HT-29 (cell line): ENCODE data around the gene KLHL2. TPM values are rescaled to one million over a fixed set of nuclear protein-coding genes. Genes with fewer than 3 reads are reported as not detected.

ENCODE experiments used
- DNase-seq: peaks from one replicate; pipeline ENCODE4 v3.0.0-alpha.2; 2015; ENCODE audit warnings: low spot score
- total RNA-seq: library from RNA; depleted of rRNA; stranded (reverse); fragments of >200 nt; shearing (Covaris generic); gene quantifications from 2 replicates; pipeline ENCODE4 v1.2.3, GENCODE V29; 2014

Gene KLHL2
- total RNA-seq, 1 experiment from 2014 or later, result 10.0 TPM

- DNase-seq, result peak; percentile 29
Measured at GRCh38 chr4:165288639-165289422, 81.5 kb downstream of the KLHL2 start.

DNA sequence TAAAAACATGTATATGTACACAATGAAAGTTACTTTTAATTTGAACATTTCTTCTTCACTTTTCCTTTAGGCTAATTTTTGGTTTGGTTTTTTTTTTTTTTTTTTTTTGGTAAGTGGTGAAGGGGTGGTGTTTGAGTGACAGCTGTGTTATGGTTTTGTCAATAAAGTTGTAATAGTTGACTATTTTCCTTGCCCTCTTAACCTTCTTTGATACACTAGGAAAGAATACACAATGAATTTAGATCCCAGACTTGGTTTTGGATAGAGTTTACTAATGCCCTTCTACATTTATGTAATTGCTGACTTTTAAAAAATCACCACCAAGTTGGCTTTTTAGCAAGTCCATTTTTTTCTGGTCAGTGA is 82.0 kb downstream of the KLHL2 start:
- no peak for DNase-seq

- DNase-seq, result no peak
Measured at GRCh38 chr4:165293061-165293460, 85.7 kb downstream of the KLHL2 start.

- no peak for DNase-seq
Measured at GRCh38 chr4:165293927-165294649, 86.7 kb downstream of the KLHL2 start.

- no peak for DNase-seq
Measured at GRCh38 chr4:165294907-165295306, 87.5 kb downstream of the KLHL2 start.

GRCh38 chr4:165297626-165298025 is 90.3 kb downstream of the KLHL2 start:
- no peak for DNase-seq

GRCh38 chr4:165299399-165300060 is 92.2 kb downstream of the KLHL2 start:
- DNase-seq, result no peak

DNA sequence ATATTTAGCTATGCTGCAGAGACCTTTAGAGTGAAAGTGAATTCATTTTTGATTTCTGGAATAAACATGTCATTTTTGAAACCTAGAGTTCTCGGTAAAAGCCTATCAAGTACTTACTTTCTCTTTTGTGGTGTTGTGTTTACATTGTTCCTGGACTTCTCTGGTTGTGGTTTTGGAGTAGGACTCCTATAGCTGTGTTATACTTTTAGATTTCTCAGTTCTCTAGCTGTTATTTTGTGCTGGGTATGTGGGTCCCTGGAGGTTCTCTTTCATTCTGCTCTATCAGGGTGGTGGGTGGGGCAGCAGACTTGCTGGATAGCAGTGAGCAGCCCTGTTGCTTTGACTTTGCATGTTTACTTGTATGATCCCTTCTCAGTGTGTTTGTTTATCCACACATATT is 94.5 kb downstream of the KLHL2 start:
- DNase-seq, result no peak

- DNase-seq, result no peak
Measured at GRCh38 chr4:165302658-165303057, 95.3 kb downstream of the KLHL2 start.

DNA sequence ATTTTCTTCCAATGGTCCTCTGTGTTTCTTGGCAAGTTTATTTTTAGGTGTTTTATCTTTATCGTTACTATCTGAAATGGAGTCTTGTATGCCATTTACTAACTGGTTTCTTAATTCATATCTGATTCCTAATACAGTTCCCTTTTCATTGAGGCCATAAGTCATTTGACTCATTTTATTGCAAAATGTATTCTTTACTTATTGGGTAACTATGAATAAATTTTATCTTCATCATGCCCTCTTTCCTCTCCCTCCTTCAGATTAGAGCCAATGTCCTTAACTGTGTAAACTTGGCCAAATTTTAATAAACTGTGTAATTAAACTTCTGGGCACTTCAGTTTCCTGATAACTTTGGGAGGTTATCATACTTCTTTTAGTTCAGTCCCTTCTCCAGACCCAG is 100.8 kb downstream of the KLHL2 start:
- DNase-seq, result no peak

GRCh38 chr4:165308606-165309005 is 101.2 kb downstream of the KLHL2 start:
- no peak for DNase-seq

- DNase-seq, result no peak
Measured at GRCh38 chr4:165309456-165309855, 102.1 kb downstream of the KLHL2 start.

- no peak for DNase-seq
Measured at GRCh38 chr4:165312506-165312905, 105.1 kb downstream of the KLHL2 start.

DNA sequence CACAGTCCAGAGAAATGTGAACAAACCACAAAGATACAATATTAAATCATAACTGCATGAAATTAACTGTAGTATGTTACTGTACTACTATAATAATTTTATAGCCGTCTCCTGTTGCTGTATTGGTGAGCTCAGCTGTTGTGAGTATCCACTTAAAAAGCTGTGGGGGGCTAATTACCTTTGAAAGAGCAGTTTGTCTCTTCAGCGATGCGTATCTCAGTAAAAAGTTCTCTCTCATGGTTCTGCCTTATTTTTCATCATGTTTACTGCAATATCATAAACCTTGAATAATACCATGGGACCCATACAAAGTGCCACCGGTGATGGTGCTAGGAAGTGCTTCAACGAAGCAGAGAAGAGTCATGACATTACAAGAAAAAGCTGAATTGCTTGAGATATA is 111.7 kb downstream of the KLHL2 start:
- DNase-seq, result no peak

GRCh38 chr4:165319509-165319908 is 112.1 kb downstream of the KLHL2 start:
- no peak for DNase-seq

- DNase-seq, result no peak
Measured at GRCh38 chr4:165324236-165324917, 117.0 kb downstream of the KLHL2 start.

DNA sequence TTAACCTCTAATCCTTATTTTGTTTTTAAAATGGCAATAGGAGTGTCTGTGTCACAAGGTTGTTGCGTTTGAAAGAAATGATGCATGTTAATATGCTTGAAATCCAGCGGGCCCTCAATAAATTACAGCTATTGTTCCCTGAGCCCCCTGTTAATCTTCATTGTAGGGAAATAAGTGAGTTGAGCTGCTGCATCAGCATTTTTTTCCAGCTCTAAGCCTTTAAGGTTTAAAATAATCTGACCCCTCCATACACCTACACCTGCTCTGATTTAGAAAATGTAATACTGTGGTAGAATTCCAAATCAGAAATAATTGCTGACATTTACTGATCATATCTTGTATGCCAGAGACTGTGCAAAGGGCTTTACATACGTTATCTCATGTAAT is 117.5 kb downstream of the KLHL2 start:
- DNase-seq, result no peak

DNA sequence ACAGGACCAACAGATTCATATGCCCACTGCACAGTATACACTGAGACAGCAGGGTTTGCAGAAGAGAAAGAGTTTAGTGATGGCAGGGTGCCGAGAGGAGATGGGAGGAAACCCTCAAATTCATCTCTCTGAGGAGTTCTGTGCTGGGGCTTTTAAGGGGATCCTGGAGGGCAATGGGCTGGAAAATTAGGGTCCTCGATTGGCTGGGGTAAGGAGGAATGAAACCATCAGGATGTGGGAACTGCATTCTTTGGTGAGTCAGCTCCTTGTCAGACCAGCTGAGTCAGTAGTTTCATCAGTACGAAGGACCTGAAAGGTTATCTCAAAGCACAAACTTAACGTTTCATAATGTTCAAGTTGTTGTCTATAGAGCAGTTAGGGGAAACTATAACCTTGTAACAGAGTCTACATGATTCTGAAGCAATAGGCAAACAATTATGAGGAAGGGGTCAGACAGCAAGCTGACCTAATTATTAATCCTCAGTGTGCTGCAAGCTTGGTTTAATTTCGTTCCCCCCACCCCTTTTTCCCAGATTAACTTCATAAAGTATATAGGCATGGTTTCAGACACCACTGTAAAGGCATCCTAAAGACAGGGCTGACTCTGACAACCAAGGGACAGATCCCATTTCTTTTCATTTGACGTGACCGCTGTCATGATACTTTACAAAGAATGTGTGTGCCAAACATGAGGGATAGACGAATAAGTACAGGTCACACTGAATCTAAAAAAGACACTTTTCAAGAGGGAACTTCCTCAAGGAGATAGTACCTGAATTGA is 118.6 kb downstream of the KLHL2 start:
- DNase-seq, result peak; percentile 22

- peak; percentile 26 for DNase-seq
Measured at GRCh38 chr4:165326831-165327210, 119.5 kb downstream of the KLHL2 start.

DNA sequence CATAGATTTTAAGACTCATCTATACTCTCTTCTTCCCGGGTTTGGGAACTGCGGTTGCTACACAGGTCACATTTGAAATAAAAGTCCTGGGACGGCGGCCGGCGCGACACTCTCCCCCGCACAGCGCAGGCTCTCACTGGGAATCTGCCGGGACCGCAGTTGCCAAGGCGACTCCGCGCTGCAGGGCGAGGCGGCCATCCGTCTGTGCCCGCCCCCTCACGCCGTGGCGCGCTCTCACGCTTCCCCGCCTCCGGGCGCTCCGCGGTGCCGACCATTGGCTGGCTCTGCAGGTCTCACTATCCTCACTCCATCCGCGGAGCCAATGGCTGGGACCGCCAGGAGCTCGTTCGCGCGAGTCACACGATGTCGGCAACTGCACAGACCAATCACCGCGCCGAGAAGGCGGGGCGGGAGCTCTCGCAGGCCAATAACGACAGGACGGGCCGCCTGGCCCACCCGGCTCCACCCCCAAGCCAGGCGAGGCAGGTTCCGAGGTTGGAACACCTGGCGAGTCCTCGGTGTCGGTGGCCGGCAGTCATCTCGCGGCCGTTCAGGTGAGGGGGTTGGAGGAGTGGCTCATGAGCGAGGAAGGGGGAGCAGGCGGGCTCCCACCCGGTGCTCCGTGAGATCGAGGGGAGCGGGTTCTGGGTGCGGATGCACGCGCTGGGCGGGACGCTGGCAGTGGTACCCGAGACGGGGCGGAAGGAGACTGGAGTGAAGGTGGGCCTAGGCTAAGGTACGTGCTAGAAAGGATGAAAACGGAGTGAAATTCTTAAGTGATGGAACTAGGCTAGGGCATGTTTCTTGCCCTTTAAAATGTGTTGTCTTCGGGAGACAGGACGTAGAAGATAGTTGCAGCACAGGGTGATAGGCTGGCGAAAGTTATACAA is 120.1 kb downstream of the KLHL2 start, which contains the start of gene MSMO1:
MSMO1 (plus strand) TSS at position 459 of the 890 bp plus-strand sequence. CDS start 5,702 bp downstream, outside the sequence.
- DNase-seq, result peak; percentile 94
